Ascending aorta (tissue), 2 donors: ENCODE measurements around the gene LIN54. TPM values are rescaled to one million over a fixed set of nuclear protein-coding genes. Genes with fewer than 3 reads are reported as not detected.

Experiments used
- DNase-seq, 2 donors: peaks; one replicate each; pipeline ENCODE4 v3.0.0-alpha.2; 2019; ENCODE audit warnings: low spot score in 2 of 2
- H3K27ac ChIP-seq, 2 donors: fragments of 200-600 bp; sonication (generic); one replicate each; pipeline ENCODE4 v1.5.1; 2016 to 2017; ENCODE audit warnings: mild to moderate bottlenecking in 1 of 2
- H3K27me3 ChIP-seq: fragments of 200-600 bp; sonication (generic); one replicate; pipeline ENCODE4 v1.5.1; 2017
- H3K36me3 ChIP-seq, 2 donors: fragments of 200-600 bp; sonication (generic); one replicate each; pipeline ENCODE4 v1.5.1; 2016
- H3K4me1 ChIP-seq, 2 donors: fragments of 200-600 bp; sonication (generic); one replicate each; pipeline ENCODE4 v1.5.1; 2016 to 2017; ENCODE audit warnings: mild to moderate bottlenecking in 1 of 2
- H3K4me3 ChIP-seq, 2 donors: fragments of 200-600 bp; sonication (generic); one replicate each; pipeline ENCODE4 v1.5.1; 2016 to 2017; ENCODE audit warnings: mild to moderate bottlenecking in 1 of 2
- H3K9me3 ChIP-seq, 2 donors: fragments of 200-600 bp; sonication (generic); one replicate each; pipeline ENCODE4 v1.5.1; 2016
- intact Hi-C: fragments of 100-400 bp; cut with DNase I; formaldehyde crosslinking; loops from one replicate; pipeline ENCODE4 v1.15.1; 2023
- total RNA-seq: library from RNA; depleted of rRNA; stranded (reverse); fragments of >200 nt; gene quantifications from one replicate; pipeline ENCODE4 v1.1.0, GENCODE V29; 2016
- TF ChIP-seq, protein P1 (sequence below), 3 experiments: fragments of 200-600 bp in 2 of 3; fragments of 450-650 bp in 1 of 3; sonication (generic) in 2 of 3; IDR thresholded peaks; one replicate each; pipeline ENCODE4 v1.5.1; 2016 to 2019; ENCODE audit warnings: antibody characterized with exemption in 3 of 3, mild to moderate bottlenecking in 1 of 3, moderate library complexity in 1 of 3

The LIN54 gene
- total RNA-seq, 1 donor from 2014 or later = 6.2 TPM

GRCh38 chr4:82892467-82892802, 118.2 kb downstream of the LIN54 start:
- TF ChIP-seq, protein P1, sequence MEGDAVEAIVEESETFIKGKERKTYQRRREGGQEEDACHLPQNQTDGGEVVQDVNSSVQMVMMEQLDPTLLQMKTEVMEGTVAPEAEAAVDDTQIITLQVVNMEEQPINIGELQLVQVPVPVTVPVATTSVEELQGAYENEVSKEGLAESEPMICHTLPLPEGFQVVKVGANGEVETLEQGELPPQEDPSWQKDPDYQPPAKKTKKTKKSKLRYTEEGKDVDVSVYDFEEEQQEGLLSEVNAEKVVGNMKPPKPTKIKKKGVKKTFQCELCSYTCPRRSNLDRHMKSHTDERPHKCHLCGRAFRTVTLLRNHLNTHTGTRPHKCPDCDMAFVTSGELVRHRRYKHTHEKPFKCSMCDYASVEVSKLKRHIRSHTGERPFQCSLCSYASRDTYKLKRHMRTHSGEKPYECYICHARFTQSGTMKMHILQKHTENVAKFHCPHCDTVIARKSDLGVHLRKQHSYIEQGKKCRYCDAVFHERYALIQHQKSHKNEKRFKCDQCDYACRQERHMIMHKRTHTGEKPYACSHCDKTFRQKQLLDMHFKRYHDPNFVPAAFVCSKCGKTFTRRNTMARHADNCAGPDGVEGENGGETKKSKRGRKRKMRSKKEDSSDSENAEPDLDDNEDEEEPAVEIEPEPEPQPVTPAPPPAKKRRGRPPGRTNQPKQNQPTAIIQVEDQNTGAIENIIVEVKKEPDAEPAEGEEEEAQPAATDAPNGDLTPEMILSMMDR (IDR thresholded peaks at IDR 0.05) = no peak
- no peaks in the 10 kb centered on the region for H3K9me3 ChIP-seq
- H3K27ac ChIP-seq = no peak overlapping the region
- intact Hi-C loops = loop anchor here (5.0 to 10.0 kb wide), 3 partner anchors 390 to 605 kb away; partner anchors contain the start of genes ABRAXAS1 and COQ2
- no peak for DNase-seq
- H3K4me3 ChIP-seq = no peak overlapping the region
- H3K27me3 ChIP-seq = no peaks in the 10 kb centered on the region
- peaks cover 1 to 17% of the 10 kb centered on the region in 2 donors for H3K4me1 ChIP-seq
- peaks cover 0 to 34% of the 10 kb centered on the region in 2 donors for H3K36me3 ChIP-seq

DNA sequence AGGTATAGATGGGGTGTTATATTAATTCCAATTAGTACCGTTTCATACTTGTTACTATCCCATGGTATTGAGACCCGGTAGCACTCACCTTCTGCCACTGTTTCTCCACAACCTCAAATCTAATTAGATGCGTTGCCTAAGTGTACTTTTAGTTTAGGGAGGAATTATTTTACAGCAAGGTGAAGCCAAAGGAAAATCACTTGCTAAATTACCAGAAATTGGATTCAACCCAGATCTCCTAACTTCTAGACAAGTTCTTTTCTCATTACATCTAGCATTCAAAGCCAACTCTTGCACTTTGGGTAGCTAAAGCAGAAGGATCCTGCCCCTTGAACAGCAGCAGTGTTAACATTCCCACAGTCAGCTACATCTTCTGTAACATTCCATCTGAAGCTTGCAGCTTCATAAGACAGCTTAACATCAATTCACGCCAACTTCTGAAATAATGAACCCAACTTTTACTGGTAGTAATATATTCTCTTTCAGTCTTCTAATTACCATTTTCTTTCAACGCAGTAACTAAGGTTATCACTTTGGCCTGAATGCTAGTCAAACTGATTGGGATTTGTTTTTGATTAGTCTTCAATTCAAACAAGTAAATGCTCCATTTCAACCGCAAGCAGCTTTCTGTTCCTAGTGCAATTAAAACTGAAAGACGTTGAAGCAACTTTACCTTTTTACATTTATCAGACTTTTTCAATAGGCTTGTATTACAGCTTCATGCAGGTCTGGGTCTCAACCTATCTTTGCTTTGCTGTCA, 118.7 kb downstream of the LIN54 start:
- H3K4me3 ChIP-seq = peak overlapping the region; percentile 87 to 91
- H3K27me3 ChIP-seq = no peaks in the 10 kb centered on the region
- intact Hi-C loops = loop anchor here (1.0 to 10.0 kb wide), 6 partner anchors 8 to 605 kb away; partner anchors contain the start of genes ABRAXAS1, COQ2 and THAP9
- no peak for DNase-seq
- TF ChIP-seq, protein P1 (IDR thresholded peaks at IDR 0.05) = no peak
- H3K27ac ChIP-seq = peak overlapping the region; percentile 98 to 99
- H3K4me1 ChIP-seq = peaks cover 6 to 12% of the 10 kb centered on the region in 2 donors
- H3K9me3 ChIP-seq = no peaks in the 10 kb centered on the region
- peaks cover 0 to 34% of the 10 kb centered on the region in 2 donors for H3K36me3 ChIP-seq

GRCh38 chr4:82890901-82891706, 119.5 kb downstream of the LIN54 start, which contains the start of gene SEC31A:
Gene SEC31A (minus strand): TSS chr4:82891153. CDS start chr4:82881936, 9,217 bp downstream.
- TF ChIP-seq, protein P1 (IDR thresholded peaks at IDR 0.05) = peak in 1 of 3 experiments; percentile 20
- intact Hi-C loops = loop anchor here (1.0 to 10.0 kb wide), 6 partner anchors 9 to 604 kb away; partner anchors contain the start of genes ABRAXAS1, COQ2 and THAP9
- Histone ChIP-seq H3K4me3 (peak within 1 kb of the TSS; percentile 87 to 91), H3K9me3 (no peaks in the 10 kb centered on the region), H3K36me3 (peaks cover 0 to 27% of the 10 kb centered on the region in 2 donors), H3K27me3 (no peaks in the 10 kb centered on the region), H3K27ac (peak within 1 kb of the TSS; percentile 98 to 99), H3K4me1 (peaks cover 8 to 11% of the 10 kb centered on the region in 2 donors)
- DNase-seq = peak; percentile 75 to 97

DNA sequence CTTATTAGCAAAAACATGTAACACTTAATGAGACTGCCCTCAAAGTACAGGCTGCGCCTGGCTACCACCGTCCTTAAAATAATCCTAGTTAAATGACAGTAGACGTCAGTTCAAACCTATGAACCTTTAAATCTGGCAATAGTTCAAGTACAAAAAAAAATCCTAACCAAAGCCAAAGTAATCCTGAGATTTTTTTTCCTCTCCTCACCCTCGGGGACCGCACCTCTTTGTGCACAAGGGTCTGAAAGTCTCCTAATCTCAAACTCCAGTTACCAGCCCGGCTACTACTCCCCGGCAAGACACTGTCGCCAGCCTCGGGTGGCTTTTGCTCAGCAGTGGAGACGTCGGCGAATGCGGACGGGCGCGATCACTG, 120.1 kb downstream of the LIN54 start:
- TF ChIP-seq, protein P1 (IDR thresholded peaks at IDR 0.05) = no peak
- H3K27ac ChIP-seq = peak overlapping the region; percentile 98 to 99
- no peaks in the 10 kb centered on the region for H3K9me3 ChIP-seq
- H3K27me3 ChIP-seq = no peaks in the 10 kb centered on the region
- peaks cover 13 to 16% of the 10 kb centered on the region in 2 donors for H3K4me1 ChIP-seq
- intact Hi-C loops = loop anchor here (2.0 to 10.0 kb wide), 5 partner anchors 392 to 603 kb away; partner anchors contain the start of genes ABRAXAS1 and COQ2
- peak overlapping the region; percentile 87 to 91 for H3K4me3 ChIP-seq
- no peak for DNase-seq
- H3K36me3 ChIP-seq = peaks cover 0 to 25% of the 10 kb centered on the region in 2 donors

DNA sequence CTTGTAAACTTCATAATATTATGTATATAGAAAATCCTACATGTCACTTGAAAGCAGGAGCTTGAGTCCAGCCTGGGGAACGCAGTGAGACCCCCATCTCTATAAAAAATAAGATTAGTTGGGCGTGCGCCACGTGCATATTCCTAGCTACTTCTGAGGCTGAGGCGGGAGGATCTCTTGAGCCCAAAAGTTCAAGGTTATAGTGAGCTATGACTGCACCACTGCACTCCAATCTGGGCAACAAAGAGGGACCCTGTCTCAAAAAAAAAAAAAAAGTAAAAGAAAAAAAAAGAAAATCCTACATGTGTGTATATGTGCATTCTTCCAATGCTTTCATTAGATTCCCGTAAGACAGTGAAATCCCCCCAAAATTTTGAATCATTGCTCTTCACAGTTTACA, 121.3 kb downstream of the LIN54 start:
- Histone ChIP-seq H3K27me3 (no peaks in the 10 kb centered on the region), H3K4me1 (peaks cover 13 to 21% of the 10 kb centered on the region in 2 donors), H3K9me3 (no peaks in the 10 kb centered on the region), H3K4me3 (peak overlapping the region; percentile 87 to 91), H3K36me3 (peaks cover 0 to 13% of the 10 kb centered on the region in 2 donors), H3K27ac (peak overlapping the region; percentile 98 to 99)
- TF ChIP-seq, protein P1 (IDR thresholded peaks at IDR 0.05) = no peak
- intact Hi-C loops = no loop called here
- no peak for DNase-seq
